22Rv1 (cell line): ENCODE data around the gene CRHR2.

Source experiments
- H3K27ac ChIP-seq: fragments of 450-650 bp; 2 replicates; pipeline ENCODE4 v1.5.1; 2017
- CTCF ChIP-seq: fragments of 450-650 bp; IDR thresholded peaks from 2 replicates; pipeline ENCODE4 v1.5.1; 2017; ENCODE audit warnings: mild to moderate bottlenecking
- ZFX ChIP-seq: fragments of 450-650 bp; IDR thresholded peaks from 2 replicates; pipeline ENCODE4 v1.6.1; 2017; ENCODE audit warnings: antibody characterized with exemption, borderline replicate concordance

The CRHR2 gene

DNA sequence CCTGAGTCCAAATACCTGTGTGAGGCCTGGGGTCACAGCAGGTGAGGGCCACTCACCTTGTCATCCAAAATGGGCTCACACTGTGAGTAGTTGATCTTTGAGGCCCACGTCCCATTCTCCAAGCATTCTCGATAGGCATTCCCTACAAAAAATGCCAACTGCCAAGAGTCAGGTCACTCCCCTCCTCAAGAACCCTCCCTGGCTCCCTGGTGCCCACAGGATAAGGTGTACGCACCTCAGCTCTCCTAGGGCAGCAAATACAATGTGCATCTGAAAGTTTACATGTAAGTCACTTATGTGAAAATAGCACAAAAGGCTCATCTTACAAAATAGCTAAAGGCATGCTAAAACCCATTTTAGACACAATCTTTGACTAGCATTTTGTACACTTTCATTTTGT lies 15.1 kb downstream of the CRHR2 start:
- no peak overlapping the region for H3K27ac ChIP-seq
- TF ChIP-seq ZFX (no peak), CTCF (no peak)

DNA sequence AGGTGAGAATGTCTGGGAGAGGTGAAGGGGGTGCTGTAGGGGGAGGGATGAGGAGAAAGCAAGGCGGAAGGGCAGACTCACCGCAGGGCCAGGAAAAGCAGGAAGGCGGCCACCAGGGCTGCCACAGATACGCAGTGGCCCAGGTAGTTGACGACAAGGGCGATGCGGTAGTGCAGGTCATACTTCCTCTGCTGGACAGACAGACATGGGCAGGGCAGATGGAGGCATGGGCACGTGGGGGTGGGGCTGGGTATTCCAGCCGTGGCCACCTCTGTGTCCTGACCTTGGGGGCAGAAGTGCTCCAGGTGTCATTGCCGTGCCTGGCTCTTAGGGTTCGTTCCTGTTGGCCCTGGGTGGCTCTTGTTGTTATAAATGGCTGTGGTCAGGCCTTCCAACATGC lies 16.8 kb downstream of the CRHR2 start:
- no peak for TF ChIP-seq ZFX
- TF ChIP-seq CTCF: no peak

DNA sequence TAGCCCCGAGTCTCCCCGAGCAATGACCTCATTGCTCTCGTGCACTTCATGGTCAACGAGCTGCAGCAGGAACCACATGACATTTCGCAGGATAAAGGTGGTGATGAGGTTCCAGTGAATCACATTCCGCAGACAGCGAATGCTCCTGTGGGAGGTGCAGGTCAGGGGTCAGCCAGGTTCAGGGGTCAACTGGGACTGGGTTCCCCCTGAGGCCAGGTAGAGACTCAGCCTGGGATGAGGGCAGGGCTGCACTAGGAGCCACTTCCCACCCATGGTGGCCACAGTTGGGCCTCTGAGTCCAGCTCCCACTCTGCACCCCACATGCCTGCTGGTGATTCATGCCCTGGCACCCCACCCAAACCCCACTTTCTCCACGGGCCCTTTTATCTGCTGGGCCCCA lies 17.2 kb downstream of the CRHR2 start:
- no peak overlapping the region for H3K27ac ChIP-seq
- TF ChIP-seq ZFX: no peak
- TF ChIP-seq CTCF: no peak

More for the DNA sequence above, 16.8 kb downstream of the CRHR2 start:
- no peak overlapping the region for H3K27ac ChIP-seq

DNA sequence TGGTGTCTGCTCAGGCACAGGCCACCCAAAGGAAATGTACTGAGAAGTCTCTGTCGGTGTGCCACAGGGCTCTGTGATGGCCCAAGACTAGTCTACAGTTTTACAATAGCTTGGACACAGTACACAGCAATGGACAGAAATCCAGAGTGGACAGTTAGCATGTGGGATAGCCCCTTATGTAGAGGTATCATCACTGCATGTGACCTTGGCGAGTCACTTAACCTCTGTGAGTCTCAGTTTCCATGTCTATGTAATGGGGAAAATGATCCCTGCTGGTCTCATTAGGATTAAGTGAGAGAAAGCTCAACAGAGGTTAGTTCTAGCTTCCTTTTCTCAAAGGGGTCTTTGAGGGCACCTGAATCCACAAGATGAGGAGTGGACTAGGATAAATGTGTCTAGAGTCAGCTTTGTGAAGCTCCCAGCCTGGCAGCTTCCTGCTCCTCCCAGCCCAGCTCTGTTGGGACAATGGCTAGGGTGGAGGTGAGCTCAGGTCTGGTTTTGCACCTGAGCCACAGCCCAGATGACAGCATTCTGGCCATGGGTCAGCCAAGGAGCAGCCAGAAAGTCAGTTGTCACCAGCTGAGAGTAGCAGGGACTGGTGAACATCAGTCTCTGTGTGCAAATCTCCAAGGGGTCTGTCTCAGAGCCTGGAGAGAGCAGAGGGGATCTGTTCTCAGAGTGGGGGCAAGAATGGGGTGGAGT lies 17.9 kb downstream of the CRHR2 start:
- no peak for TF ChIP-seq CTCF
- no peak overlapping the region for H3K27ac ChIP-seq

- no peak overlapping the region for H3K27ac ChIP-seq
- TF ChIP-seq CTCF: no peak
- TF ChIP-seq ZFX: no peak
These were observed 18.8 kb downstream of the CRHR2 start for GRCh38 chr7:30663414-30663813.

DNA sequence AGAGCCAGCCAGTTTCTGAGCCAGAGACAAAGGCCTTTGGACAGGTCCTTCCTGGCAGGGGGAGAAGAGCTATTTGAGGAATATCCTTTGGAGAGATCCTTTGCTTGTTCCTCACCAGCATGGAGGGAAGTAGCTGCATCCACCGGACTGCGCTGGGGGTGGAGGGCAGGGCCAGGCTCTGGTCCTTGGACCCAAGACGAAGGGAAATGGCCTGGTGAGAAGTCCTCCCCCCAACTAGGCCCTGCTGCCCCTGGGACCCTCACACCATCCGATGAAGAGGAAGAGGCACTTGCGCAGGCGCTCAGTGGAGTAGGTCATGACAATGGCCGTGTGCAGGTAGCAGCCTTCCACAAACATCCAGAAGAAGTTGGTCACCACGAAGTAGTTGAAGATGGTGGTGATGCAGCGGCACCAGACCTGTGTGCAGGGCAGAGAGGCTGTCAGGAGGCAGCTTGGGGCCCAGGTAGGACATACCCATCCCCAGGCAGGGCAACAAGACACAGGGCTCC lies 19.8 kb downstream of the CRHR2 start:
- TF ChIP-seq ZFX (no peak), CTCF (no peak)

DNA sequence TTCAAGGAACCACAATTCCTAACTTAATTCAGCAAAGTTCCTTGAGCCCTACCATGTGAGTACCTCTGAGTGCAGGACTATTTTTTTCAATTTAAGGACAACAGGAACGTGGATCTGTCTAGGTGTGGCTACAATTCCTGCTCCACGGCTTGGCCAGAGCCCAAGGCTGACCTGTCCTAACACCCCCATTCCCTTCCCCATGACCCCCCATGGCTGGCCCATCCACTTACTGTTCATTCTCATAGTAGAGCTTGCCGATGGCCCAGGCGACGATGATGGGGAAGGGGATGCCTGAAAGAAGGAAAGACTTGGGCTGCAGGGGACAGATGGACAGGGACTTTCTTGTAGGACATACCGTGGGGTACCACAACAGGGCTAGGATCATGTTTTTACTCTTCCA lies 20.3 kb downstream of the CRHR2 start:
- TF ChIP-seq CTCF (no peak), ZFX (no peak)
- no peak overlapping the region for H3K27ac ChIP-seq

More for the DNA sequence above, 19.8 kb downstream of the CRHR2 start:
- H3K27ac ChIP-seq: no peak overlapping the region
